Smooth muscle cell (in vitro differentiated cells): ENCODE results near the gene ACSS3. TPM values are rescaled to one million over a fixed set of nuclear protein-coding genes. Genes with fewer than 3 reads are reported as not detected.

Source experiments
- DNase-seq: peaks from one replicate; lab custom pipeline; 2025; ENCODE audit not compliant: unreplicated experiment; lab: John Stamatoyannopoulos, UW
- H2AFZ ChIP-seq: fragments of 200-600 bp; sonication (generic); 2 replicates; pipeline ENCODE4 v1.6.0; 2016; ENCODE audit warnings: antibody characterized with exemption, low read depth, mild to moderate bottlenecking
- H3F3A ChIP-seq: fragments of 200-600 bp; sonication (generic); 2 replicates; pipeline ENCODE4 v1.6.0; 2017; ENCODE audit warnings: antibody characterized with exemption, low read depth
- H3K27ac ChIP-seq: fragments of 200-600 bp; sonication (generic); 2 replicates; pipeline ENCODE4 v1.5.1; 2016; ENCODE audit warnings: low read depth, mild to moderate bottlenecking
- H3K27me3 ChIP-seq: fragments of 200-600 bp; sonication (generic); 2 replicates; pipeline ENCODE4 v1.6.1; 2016; ENCODE audit warnings: low read depth, mild to moderate bottlenecking
- H3K36me3 ChIP-seq: fragments of 200-600 bp; sonication (generic); 2 replicates; pipeline ENCODE4 v1.5.1; 2016; ENCODE audit warnings: low read depth
- H3K4me1 ChIP-seq: fragments of 200-600 bp; sonication (generic); 2 replicates; pipeline ENCODE4 v1.5.1; 2016; ENCODE audit warnings: low read depth
- H3K4me2 ChIP-seq: fragments of 200-600 bp; sonication (generic); 2 replicates; pipeline ENCODE4 v1.6.0; 2016; ENCODE audit warnings: mild to moderate bottlenecking
- H3K4me3 ChIP-seq: fragments of 200-600 bp; sonication (generic); 2 replicates; pipeline ENCODE4 v1.5.1; 2016; ENCODE audit warnings: mild to moderate bottlenecking
- H3K79me2 ChIP-seq: fragments of 200-600 bp; sonication (generic); 2 replicates; pipeline ENCODE4 v1.6.0; 2016; ENCODE audit warnings: low read depth, mild to moderate bottlenecking
- H3K9ac ChIP-seq: fragments of 200-600 bp; sonication (generic); 2 replicates; pipeline ENCODE4 v1.6.0; 2016; ENCODE audit warnings: low read depth
- H3K9me3 ChIP-seq: fragments of 200-600 bp; sonication (generic); replicated peaks from 2 replicates; pipeline ENCODE4 v1.5.1; 2016; ENCODE audit warnings: low read depth
- H4K20me1 ChIP-seq: fragments of 200-600 bp; sonication (generic); 2 replicates; pipeline ENCODE4 v1.6.0; 2016; ENCODE audit warnings: low read depth
- CTCF ChIP-seq: fragments of 200-600 bp; sonication (generic); IDR thresholded peaks from 2 replicates; pipeline ENCODE4 v1.5.1; 2017; ENCODE audit warnings: borderline replicate concordance, mild to moderate bottlenecking, antibody characterized with exemption; ENCODE audit not compliant: insufficient read depth, poor library complexity, severe bottlenecking
- WGBS: methylation state at CpG from one replicate; pipeline ENCODE4 v1.1.7; 2016; ENCODE audit warnings: low lambda C conversion rate; 5-methylcytosine and 5-hydroxymethylcytosine counted together
- polyA plus RNA-seq: library from polyadenylated mRNA; unstranded; fragments of >200 nt; fragmentation: Nextera tagmentation; extraction: Ambion mirVana; gene quantifications from 2 replicates; pipeline ENCODE4 v1.2.1, GENCODE V29; 2016
- total RNA-seq: library from RNA; depleted of rRNA; stranded (reverse); fragments of >200 nt; gene quantifications from 2 replicates; pipeline ENCODE4 v1.2.3, GENCODE V29; 2014

The ACSS3 gene
- total and polyA plus RNA-seq, 2 experiments from 2014 or later: 6.4 to 8.0 TPM

GRCh38 chr12:81120961-81121360, 43.1 kb downstream of the ACSS3 start:
- TF ChIP-seq CTCF: no peak
- Histone ChIP-seq H3K27me3 (no peaks in the 10 kb centered on the region), H3K4me1 (no peaks in the 10 kb centered on the region), H4K20me1 (no peaks in the 10 kb centered on the region), H3F3A (no peaks in the 10 kb centered on the region), H3K4me3 (no peak overlapping the region), H3K9me3 (no peaks in the 10 kb centered on the region), H3K9ac (no peak overlapping the region), H3K27ac (no peak overlapping the region), H3K36me3 (no peaks in the 10 kb centered on the region), H3K4me2 (no peak overlapping the region), H3K79me2 (no peaks in the 10 kb centered on the region), H2AFZ (no peak overlapping the region)
- 77% methylated on average over 2 of the region's 2 CpGs for WGBS
- no peak for DNase-seq

GRCh38 chr12:81123611-81124010, 45.7 kb downstream of the ACSS3 start:
- Histone ChIP-seq H3K4me2 (no peak overlapping the region), H3K9me3 (no peaks in the 10 kb centered on the region), H3K27me3 (no peaks in the 10 kb centered on the region), H3F3A (no peaks in the 10 kb centered on the region), H4K20me1 (no peaks in the 10 kb centered on the region), H3K4me1 (peaks cover 6% of the 10 kb centered on the region), H3K27ac (no peak overlapping the region), H3K36me3 (no peaks in the 10 kb centered on the region), H3K4me3 (no peak overlapping the region), H2AFZ (no peak overlapping the region), H3K79me2 (no peaks in the 10 kb centered on the region), H3K9ac (no peak overlapping the region)
- TF ChIP-seq CTCF: no peak
- no peak for DNase-seq
- WGBS: 100% methylated on average over 3 of the region's 3 CpGs

GRCh38 chr12:81125691-81126090, 47.8 kb downstream of the ACSS3 start:
- Histone ChIP-seq H3K27ac (no peak overlapping the region), H3K4me1 (peaks cover 6% of the 10 kb centered on the region), H3K9ac (no peak overlapping the region), H3K4me3 (no peak overlapping the region), H2AFZ (no peak overlapping the region), H3K79me2 (no peaks in the 10 kb centered on the region), H3K36me3 (no peaks in the 10 kb centered on the region), H4K20me1 (no peaks in the 10 kb centered on the region), H3K9me3 (no peaks in the 10 kb centered on the region), H3K4me2 (no peak overlapping the region), H3K27me3 (no peaks in the 10 kb centered on the region), H3F3A (no peaks in the 10 kb centered on the region)
- DNase-seq: no peak
- WGBS: 98% methylated on average over 8 of the region's 8 CpGs
- TF ChIP-seq CTCF: no peak

GRCh38 chr12:81128930-81129554, 51.2 kb downstream of the ACSS3 start:
- DNase-seq: no peak
- 3% methylated on average over 2 of the region's 2 CpGs for WGBS

More at GRCh38 chr12:81128930-81129554, 51.2 kb downstream of the ACSS3 start:
- TF ChIP-seq CTCF: peak; percentile 80
- Histone ChIP-seq H3K36me3 (no peaks in the 10 kb centered on the region), H3F3A (no peaks in the 10 kb centered on the region), H4K20me1 (no peaks in the 10 kb centered on the region), H3K4me2 (no peak overlapping the region), H3K79me2 (no peaks in the 10 kb centered on the region), H3K9ac (no peak overlapping the region), H3K9me3 (no peaks in the 10 kb centered on the region), H2AFZ (no peak overlapping the region), H3K4me3 (no peak overlapping the region), H3K4me1 (peaks cover 6% of the 10 kb centered on the region), H3K27ac (no peak overlapping the region), H3K27me3 (no peaks in the 10 kb centered on the region)
